Islet of Langerhans (tissue), 1 donor: Measurements from ENCODE around the gene MICU1.

ENCODE experiments used
- FAIRE-seq: peaks from one replicate; lab custom pipeline; 2011; peaks lifted over from hg19 to GRCh38; lab: Jason Lieb, UNC

The MICU1 gene

GRCh38 chr10:72344932-72345331 is 280.9 kb downstream of the MICU1 start:
- FAIRE-seq: no peak

- FAIRE-seq: no peak
Measured at GRCh38 chr10:72342911-72343310, 283.0 kb downstream of the MICU1 start.

GRCh38 chr10:72340510-72341261 is 285.2 kb downstream of the MICU1 start:
- no peak for FAIRE-seq

GRCh38 chr10:72338180-72338579 is 287.7 kb downstream of the MICU1 start:
- no peak for FAIRE-seq

GRCh38 chr10:72337722-72338121 is 288.2 kb downstream of the MICU1 start:
- FAIRE-seq: no peak

GRCh38 chr10:72337039-72337629 is 288.7 kb downstream of the MICU1 start:
- FAIRE-seq: no peak

- no peak for FAIRE-seq
Measured at GRCh38 chr10:72336259-72337038, 289.4 kb downstream of the MICU1 start.

GRCh38 chr10:72335394-72336258 is 290.3 kb downstream of the MICU1 start:
- no peak for FAIRE-seq

- FAIRE-seq: no peak
Measured at GRCh38 chr10:72334825-72335393, 291.0 kb downstream of the MICU1 start.

- FAIRE-seq: no peak
Measured at GRCh38 chr10:72334196-72334824, 291.6 kb downstream of the MICU1 start.

GRCh38 chr10:72333112-72334015 is 292.5 kb downstream of the MICU1 start:
- no peak for FAIRE-seq

- FAIRE-seq: no peak
Measured at GRCh38 chr10:72332423-72333111, 293.3 kb downstream of the MICU1 start.

GRCh38 chr10:72331575-72332422 is 294.1 kb downstream of the MICU1 start:
- FAIRE-seq: peak; percentile 5

GRCh38 chr10:72330069-72330426 is 295.8 kb downstream of the MICU1 start:
- FAIRE-seq: no peak

- no peak for FAIRE-seq
Measured at GRCh38 chr10:72329290-72330068, 296.4 kb downstream of the MICU1 start.

- no peak for FAIRE-seq
Measured at GRCh38 chr10:72328829-72329204, 297.1 kb downstream of the MICU1 start.

GRCh38 chr10:72328045-72328828 is 297.6 kb downstream of the MICU1 start:
- FAIRE-seq: no peak
